GM12878 (cell line): ENCODE results near the gene HNF4A. TPM values are rescaled to one million over a fixed set of nuclear protein-coding genes. Genes with fewer than 3 reads are reported as not detected.
A peak's percentile ranks its signal among the peaks of the same experiment; 100 is the strongest.

Experiments used
- ATAC-seq: fragments of 200-7000 bp; cut with Tn5 transposase; 3 replicates; pipeline ENCODE4 v1.9.1; 2020; ENCODE audit warnings: mild to moderate bottlenecking, moderate library complexity
- Bru-seq: library from RNA; stranded (reverse); fragments of 400-500 nt; gene quantifications from one replicate; lab custom pipeline; 2021; lab: Mats Ljungman, UMichigan
- BruChase-seq, 2 experiments: library from RNA; stranded (reverse); fragments of 400-500 nt; gene quantifications; one replicate each; lab custom pipeline; 2021; lab: Mats Ljungman, UMichigan
- BruUV-seq: library from RNA; stranded (reverse); fragments of 400-500 nt; replicated peaks from 2 replicates; lab custom pipeline; 2021; lab: Mats Ljungman, UMichigan
- CTCF ChIA-PET: fragments of 300-600 bp; sonication (Branson Sonifier 250); formaldehyde crosslinking; extraction: SDS; loops from one replicate; lab custom pipeline; 2021; ENCODE audit warnings: inconsistent platforms; lab: Yijun Ruan, JAX
- POLR2A ChIA-PET: fragments of 350-600 bp; formaldehyde crosslinking; extraction: SDS; loops from one replicate; lab custom pipeline; 2021; ENCODE audit warnings: inconsistent platforms; lab: Charles Lee
- RAD21 ChIA-PET: fragments of 300-600 bp; sonication (Branson Sonifier 250); formaldehyde crosslinking; loops from one replicate; lab custom pipeline; 2023; ENCODE audit warnings: antibody characterized with exemption; ENCODE audit not compliant: unreplicated experiment; lab: Charles Lee
- SMC1A ChIA-PET: fragments of 300-600 bp; sonication (Branson Sonifier 250); formaldehyde crosslinking; loops from one replicate; lab custom pipeline; 2023; ENCODE audit not compliant: unreplicated experiment, uncharacterized antibody; lab: Charles Lee
- DNase-seq: peaks from one replicate; pipeline ENCODE4 v3.0.0-alpha.2; 2011; ENCODE audit warnings: low read depth, low spot score
- FAIRE-seq: peaks from 3 replicates; lab custom pipeline; 2011; peaks lifted over from hg19 to GRCh38; lab: Jason Lieb, UNC
- H2AFZ ChIP-seq: 2 replicates; pipeline ENCODE4 v1.6.0; 2011; ENCODE audit warnings: low read depth, low read length, control low read depth; ENCODE audit not compliant: control insufficient read depth
- H3K27ac ChIP-seq: 2 replicates; pipeline ENCODE4 v1.5.1; 2011; ENCODE audit warnings: control low read depth; ENCODE audit not compliant: control insufficient read depth, insufficient read depth
- H3K27me3 ChIP-seq, 2 experiments: replicated peaks in 1 of 2; 2 replicates each; pipeline versions ENCODE4 v1.6.0 to v1.6.1; 2011; ENCODE audit warnings: low read length in 1 of 2; ENCODE audit not compliant: control insufficient read depth in 2 of 2, insufficient read depth in 2 of 2
- H3K36me3 ChIP-seq, 2 experiments: 2 replicates each; pipeline ENCODE4 v1.5.1; 2011; ENCODE audit warnings: low read length in 1 of 2; ENCODE audit not compliant: control insufficient read depth in 2 of 2, insufficient read depth in 2 of 2
- H3K4me1 ChIP-seq: 2 replicates; pipeline ENCODE4 v1.6.1; 2011; ENCODE audit warnings: mild to moderate bottlenecking, low read length, moderate library complexity, mixed read lengths; ENCODE audit not compliant: control insufficient read depth, insufficient read depth
- H3K4me2 ChIP-seq: 2 replicates; pipeline ENCODE4 v1.6.0; 2011; ENCODE audit warnings: control low read depth; ENCODE audit not compliant: control insufficient read depth, insufficient read depth
- H3K4me3 ChIP-seq: fragments of 200-600 bp; sonication (generic); 2 replicates; pipeline ENCODE4 v1.5.1; 2016
- H3K79me2 ChIP-seq: 2 replicates; pipeline ENCODE4 v1.6.0; 2011; ENCODE audit warnings: low read length; ENCODE audit not compliant: control insufficient read depth, insufficient read depth
- H3K9ac ChIP-seq: 2 replicates; pipeline ENCODE4 v1.8.0; 2011; ENCODE audit warnings: low read length, control low read depth, mixed read lengths; ENCODE audit not compliant: control insufficient read depth, insufficient read depth
- H3K9me3 ChIP-seq: replicated peaks from 3 replicates; pipeline ENCODE4 v1.5.1; 2011; ENCODE audit warnings: mild to moderate bottlenecking, low read length; ENCODE audit not compliant: control insufficient read depth, insufficient read depth
- H4K20me1 ChIP-seq: 2 replicates; pipeline ENCODE4 v1.6.0; 2011; ENCODE audit not compliant: control insufficient read depth, insufficient read depth
- CREM ChIP-seq: IDR thresholded peaks from 2 replicates; pipeline ENCODE4 v1.6.1; 2014; ENCODE audit warnings: antibody characterized with exemption, low read depth
- EZH2 ChIP-seq: IDR thresholded peaks from 2 replicates; pipeline ENCODE4 v1.6.1; 2012; ENCODE audit warnings: low read depth, mild to moderate bottlenecking, control low read depth, inconsistent platforms, low read length, borderline replicate concordance; ENCODE audit not compliant: control insufficient read depth
- KDM1A ChIP-seq: fragments of 200-600 bp; sonication (generic); IDR thresholded peaks from 2 replicates; pipeline ENCODE4 v1.6.1; 2016; ENCODE audit warnings: borderline replicate concordance
- KLF5 ChIP-seq: fragments of 450-650 bp; IDR thresholded peaks from 2 replicates; pipeline ENCODE4 v1.6.1; 2014; ENCODE audit warnings: mild to moderate bottlenecking; ENCODE audit not compliant: partially characterized antibody
- MEF2B ChIP-seq: fragments of 450-650 bp; IDR thresholded peaks from 2 replicates; pipeline ENCODE4 v1.6.1; 2018; ENCODE audit warnings: mild to moderate bottlenecking, moderate library complexity; ENCODE audit not compliant: partially characterized antibody, poor library complexity, severe bottlenecking
- MXI1 ChIP-seq: fragments of 150-350 bp; IDR thresholded peaks from 2 replicates; pipeline ENCODE4 v1.6.1; 2011; ENCODE audit warnings: low read depth, mild to moderate bottlenecking, inconsistent platforms, low read length, improper control_type of control experiment
- PAX8 ChIP-seq: fragments of 450-650 bp; IDR thresholded peaks from 2 replicates; pipeline ENCODE4 v1.6.1; 2017; ENCODE audit warnings: mild to moderate bottlenecking, moderate library complexity
- RB1 ChIP-seq: fragments of 450-650 bp; formaldehyde crosslinking; IDR thresholded peaks from 2 replicates; pipeline ENCODE4 v1.6.1; 2017; ENCODE audit warnings: mild to moderate bottlenecking, borderline replicate concordance
- RBBP5 ChIP-seq: fragments of 200-600 bp; sonication (generic); conservative IDR thresholded peaks from 2 replicates; pipeline ENCODE4 v1.6.1; 2016
- SMC3 ChIP-seq: IDR thresholded peaks from 2 replicates; pipeline ENCODE4 v1.6.1; 2011; ENCODE audit warnings: low read length, improper control_type of control experiment, borderline replicate concordance
- ZNF622 ChIP-seq: fragments of 450-650 bp; IDR thresholded peaks from 2 replicates; pipeline ENCODE4 v1.6.1; 2017; ENCODE audit warnings: mild to moderate bottlenecking, inconsistent platforms
- WGBS: methylation state at CpG from one replicate; pipeline ENCODE4 v1.1.6; 2016; ENCODE audit warnings: low lambda C conversion rate; ENCODE audit not compliant: insufficient replicate concordance, insufficient coverage; ENCODE audit errors: missing lambda C conversion rate; 5-methylcytosine and 5-hydroxymethylcytosine counted together
- in situ Hi-C: fragments of 300-500 bp; cut with MboI; formaldehyde crosslinking; loops from 9 replicates; pipeline ENCODE4 v1.14.3; 2018; ENCODE audit warnings: mixed read lengths
- intact Hi-C: fragments of 100-400 bp; cut with micrococcal nuclease; formaldehyde crosslinking; loops from one replicate; pipeline ENCODE4 v1.14.2; 2022; ENCODE audit not compliant: unreplicated experiment
- long read RNA-seq, 2 experiments: library from polyadenylated mRNA; unstranded; transcript quantifications; one replicate each; pipeline ENCODE4 v2.0.0, GENCODE V29; 2019 to 2020
- polyA minus RNA-seq, 3 experiments: library from RNA; depleted of rRNA, polyadenylated mRNA; stranded (reverse); fragments of >200 nt; gene quantifications; 2 replicates each; pipeline ENCODE4 v1.2.3, GENCODE V29; 2011
- polyA plus RNA-seq, 11 experiments: library from polyadenylated mRNA; depleted of rRNA in 4 of 11; unstranded in 6 of 11; stranded (reverse) in 5 of 11; fragments of >200 nt; fragmentation: Nextera tagmentation in 4 of 11; fragmentation: Illumina TruSeq in 1 of 11; extraction: Ambion mirVana in 4 of 11; extraction: Trizol in 1 of 11; gene quantifications; 1 replicate in 1 of 11; 2 replicates in 10 of 11; pipeline versions ENCODE4 v1.2.1 to v1.2.3, GENCODE V29; 2011 to 2016; ENCODE audit warnings: inconsistent platforms in 2 of 11, missing spikeins in 2 of 11, low read depth in 1 of 11
- total RNA-seq, 4 experiments: library from RNA; depleted of rRNA in 3 of 4; stranded (reverse); fragments of >200 nt in 3 of 4; fragmentation: Illumina TruSeq in 1 of 4; extraction: Trizol in 1 of 4; gene quantifications; 2 replicates each; pipeline versions ENCODE4 v1.2.1 to v1.2.3, GENCODE V29; 2013 to 2021
- TF ChIP-seq, protein P1 (sequence below): fragments of 450-650 bp; IDR thresholded peaks from 2 replicates; pipeline ENCODE4 v1.6.1; 2017; ENCODE audit warnings: mild to moderate bottlenecking, moderate library complexity

The HNF4A gene
- not detected in 2 replicates for total RNA-seq (2013; cell fraction: nucleolus; rRNA removed)
- total RNA-seq (2014; rRNA removed) = not detected in 2 replicates
- total RNA-seq (2014; rRNA removed; fragmentation: Illumina TruSeq; extraction: Trizol) = not detected in 2 replicates
- total RNA-seq (2021) = 0.16 and 0.21 TPM in 2 replicates
- not detected for polyA plus RNA-seq (2011; ENCODE audit: low read depth)
- not detected in 2 replicates for polyA plus RNA-seq (2011; rRNA removed)
- polyA plus RNA-seq (2011; cell fraction: cytosol; rRNA removed) = not detected in 2 replicates
- polyA plus RNA-seq (2011; cell fraction: nucleus; rRNA removed) = not detected in 2 replicates
- not detected in 2 replicates for polyA plus RNA-seq (2012)
- not detected in 2 replicates for polyA plus RNA-seq (2014; fragmentation: Illumina TruSeq; extraction: Trizol)
- not detected for polyA plus RNA-seq (2014; fragmentation: Nextera tagmentation; extraction: Ambion mirVana)
- polyA plus RNA-seq (2014; rRNA removed) = not detected in 2 replicates
- polyA plus RNA-seq (2016; fragmentation: Nextera tagmentation; extraction: Ambion mirVana) = not detected
- polyA minus RNA-seq (2011; rRNA and poly(A)+ RNA removed) = not detected in 2 replicates
- polyA minus RNA-seq (2011; cell fraction: cytosol; rRNA and poly(A)+ RNA removed) = not detected in 2 replicates
- polyA minus RNA-seq (2011; cell fraction: nucleus; rRNA and poly(A)+ RNA removed) = not detected in 2 replicates
- Bru-seq, nascent RNA = percentile 14 among the genes with signal in this experiment
- percentile 5 among the genes with signal in this experiment for BruChase-seq, experiment 1, labeled RNA remaining after a 6-hour chase
- percentile 9 among the genes with signal in this experiment for BruChase-seq, experiment 2, labeled RNA remaining after a 2-hour chase
- long read RNA-seq, experiment 1 = 0 reads
- long read RNA-seq, experiment 2 = 0 reads

DNA sequence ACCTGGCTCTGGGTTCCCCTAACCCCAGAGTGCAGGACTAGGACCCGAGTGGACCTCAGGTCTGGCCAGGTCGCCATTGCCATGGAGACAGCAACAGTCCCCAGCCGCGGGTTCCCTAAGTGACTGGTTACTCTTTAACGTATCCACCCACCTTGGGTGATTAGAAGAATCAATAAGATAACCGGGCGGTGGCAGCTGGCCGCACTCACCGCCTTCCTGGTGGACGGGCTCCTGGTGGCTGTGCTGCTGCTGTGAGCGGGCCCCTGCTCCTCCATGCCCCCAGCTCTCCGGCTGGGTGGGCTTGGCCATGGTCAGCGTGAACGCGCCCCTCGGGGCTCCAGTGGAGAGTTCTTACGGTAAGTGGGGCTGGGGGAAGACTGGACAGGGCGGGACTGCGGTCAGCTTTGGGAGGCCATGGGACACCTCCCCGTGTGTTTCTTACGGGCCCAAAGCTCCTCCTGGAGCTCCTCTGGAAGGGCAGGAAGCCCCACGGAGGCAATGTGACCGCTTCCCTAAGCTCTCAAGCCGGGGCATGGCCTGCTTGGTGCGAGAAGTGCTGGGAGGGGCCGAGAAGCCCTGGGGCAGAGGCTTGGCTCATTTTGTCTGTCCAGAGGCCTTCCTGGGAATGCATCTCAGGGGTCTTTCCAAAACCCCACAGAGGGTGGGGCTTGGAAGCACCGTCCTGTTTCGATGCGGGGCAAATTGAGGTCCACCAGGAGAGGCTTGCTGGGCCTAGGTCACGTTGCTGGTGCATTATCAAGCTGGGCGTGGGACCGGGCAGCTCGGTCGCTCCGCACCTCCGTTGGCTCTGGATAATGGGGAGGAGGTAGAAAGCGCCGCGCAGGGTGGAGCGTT is at the start of gene HNF4A:
TSS of gene HNF4A (plus strand) at position 202 of the 855 bp plus-strand sequence. CDS start at position 308, 106 bp downstream.
- Histone ChIP-seq H3K27me3 (no peaks in the 10 kb centered on the region), H3K79me2 (no peaks in the 10 kb centered on the region), H3K27ac (no peak within 1 kb of the TSS), H4K20me1 (no peaks in the 10 kb centered on the region), H3K4me1 (peaks cover 5% of the 10 kb centered on the region; the same call in 1 of the 2 replicates), H3K9ac (no peak within 1 kb of the TSS), H3K36me3 (no peaks in the 10 kb centered on the region), H3K4me2 (no peak within 1 kb of the TSS)
- no TSS peak for BruUV-seq
- DNase-seq = no peak
- in situ Hi-C loops = no loop called here
- SMC1A ChIA-PET = no interaction called here
- TF ChIP-seq RB1 (no peak), SMC3 (no peak), EZH2 (no peak), RBBP5 (no peak), MEF2B (no peak), ZNF622 (no peak), KLF5 (no peak), CREM (no peak), PAX8 (no peak), KDM1A (no peak), MXI1 (no peak)
- TF ChIP-seq, protein P1, sequence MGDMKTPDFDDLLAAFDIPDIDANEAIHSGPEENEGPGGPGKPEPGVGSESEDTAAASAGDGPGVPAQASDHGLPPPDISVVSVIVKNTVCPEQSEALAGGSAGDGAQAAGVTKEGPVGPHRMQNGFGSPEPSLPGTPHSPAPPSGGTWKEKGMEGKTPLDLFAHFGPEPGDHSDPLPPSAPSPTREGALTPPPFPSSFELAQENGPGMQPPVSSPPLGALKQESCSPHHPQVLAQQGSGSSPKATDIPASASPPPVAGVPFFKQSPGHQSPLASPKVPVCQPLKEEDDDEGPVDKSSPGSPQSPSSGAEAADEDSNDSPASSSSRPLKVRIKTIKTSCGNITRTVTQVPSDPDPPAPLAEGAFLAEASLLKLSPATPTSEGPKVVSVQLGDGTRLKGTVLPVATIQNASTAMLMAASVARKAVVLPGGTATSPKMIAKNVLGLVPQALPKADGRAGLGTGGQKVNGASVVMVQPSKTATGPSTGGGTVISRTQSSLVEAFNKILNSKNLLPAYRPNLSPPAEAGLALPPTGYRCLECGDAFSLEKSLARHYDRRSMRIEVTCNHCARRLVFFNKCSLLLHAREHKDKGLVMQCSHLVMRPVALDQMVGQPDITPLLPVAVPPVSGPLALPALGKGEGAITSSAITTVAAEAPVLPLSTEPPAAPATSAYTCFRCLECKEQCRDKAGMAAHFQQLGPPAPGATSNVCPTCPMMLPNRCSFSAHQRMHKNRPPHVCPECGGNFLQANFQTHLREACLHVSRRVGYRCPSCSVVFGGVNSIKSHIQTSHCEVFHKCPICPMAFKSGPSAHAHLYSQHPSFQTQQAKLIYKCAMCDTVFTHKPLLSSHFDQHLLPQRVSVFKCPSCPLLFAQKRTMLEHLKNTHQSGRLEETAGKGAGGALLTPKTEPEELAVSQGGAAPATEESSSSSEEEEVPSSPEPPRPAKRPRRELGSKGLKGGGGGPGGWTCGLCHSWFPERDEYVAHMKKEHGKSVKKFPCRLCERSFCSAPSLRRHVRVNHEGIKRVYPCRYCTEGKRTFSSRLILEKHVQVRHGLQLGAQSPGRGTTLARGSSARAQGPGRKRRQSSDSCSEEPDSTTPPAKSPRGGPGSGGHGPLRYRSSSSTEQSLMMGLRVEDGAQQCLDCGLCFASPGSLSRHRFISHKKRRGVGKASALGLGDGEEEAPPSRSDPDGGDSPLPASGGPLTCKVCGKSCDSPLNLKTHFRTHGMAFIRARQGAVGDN = no peak
- TF ChIP-seq, all 136 proteins: peak for 0
- ChIA-PET CTCF (no interaction called here), RAD21 (no interaction called here), POLR2A (no interaction called here)
- H2AFZ ChIP-seq = no peak within 1 kb of the TSS
- no peak for ATAC-seq
- FAIRE-seq = no peak
- H3K9me3 ChIP-seq = no peaks in the 10 kb centered on the region
- WGBS = 65% methylated on average over 40 of the region's 40 CpGs
- no peak within 1 kb of the TSS for H3K4me3 ChIP-seq
- intact Hi-C loops = no loop called here
